GM23338 (cell line): ENCODE measurements around the gene NRBP1. TPM values are rescaled to one million over a fixed set of nuclear protein-coding genes. Genes with fewer than 3 reads are reported as not detected.

Experiments used
- EZH2phosphoT487 ChIP-seq: fragments of 200-600 bp; sonication (generic); IDR thresholded peaks from one replicate; pipeline ENCODE4 v1.8.1; 2018; ENCODE audit warnings: antibody characterized with exemption; ENCODE audit not compliant: unreplicated experiment
- ZNF114 ChIP-seq: fragments of 250-450 bp; sonication (Bioruptor Pico); IDR thresholded peaks from 2 replicates; pipeline ENCODE4 v1.5.0; 2020; ENCODE audit warnings: mild to moderate bottlenecking, moderate library complexity
- ZNF331 ChIP-seq: fragments of 250-450 bp; sonication (Bioruptor Pico); IDR thresholded peaks from 2 replicates; pipeline ENCODE4 v1.5.0; 2020; ENCODE audit warnings: low read depth, mild to moderate bottlenecking, moderate library complexity
- polyA plus RNA-seq: library from polyadenylated mRNA; unstranded; fragments of >200 nt; fragmentation: Nextera tagmentation; extraction: Ambion mirVana; gene quantifications from 2 replicates; pipeline ENCODE4 v1.2.1, GENCODE V29; 2016
- small RNA-seq: library from RNA; depleted of rRNA; stranded (forward); fragments of <200 nt; gene quantifications from one replicate; pipeline ENCODE3, GENCODE V24; 2014; ENCODE audit warnings: low replicate concordance
- total RNA-seq: library from RNA; depleted of rRNA; stranded (reverse); fragments of >200 nt; shearing (Covaris generic); gene quantifications from 2 replicates; pipeline ENCODE4 v1.2.3, GENCODE V29; 2014; rRNA removed
- TF ChIP-seq, protein P1 (sequence below): fragments of 250-450 bp; sonication (Bioruptor Pico); IDR thresholded peaks from 2 replicates; pipeline ENCODE4 v1.5.0; 2020; ENCODE audit warnings: mild to moderate bottlenecking, moderate library complexity

Gene NRBP1
- total and polyA plus RNA-seq, 2 experiments from 2014 or later: 75.0 to 128 TPM

- TF ChIP-seq ZNF114 (CRISPR knock-in tag) (no peak), EZH2phosphoT487 (no peak), ZNF331 (CRISPR knock-in tag) (no peak)
- TF ChIP-seq, protein P1, sequence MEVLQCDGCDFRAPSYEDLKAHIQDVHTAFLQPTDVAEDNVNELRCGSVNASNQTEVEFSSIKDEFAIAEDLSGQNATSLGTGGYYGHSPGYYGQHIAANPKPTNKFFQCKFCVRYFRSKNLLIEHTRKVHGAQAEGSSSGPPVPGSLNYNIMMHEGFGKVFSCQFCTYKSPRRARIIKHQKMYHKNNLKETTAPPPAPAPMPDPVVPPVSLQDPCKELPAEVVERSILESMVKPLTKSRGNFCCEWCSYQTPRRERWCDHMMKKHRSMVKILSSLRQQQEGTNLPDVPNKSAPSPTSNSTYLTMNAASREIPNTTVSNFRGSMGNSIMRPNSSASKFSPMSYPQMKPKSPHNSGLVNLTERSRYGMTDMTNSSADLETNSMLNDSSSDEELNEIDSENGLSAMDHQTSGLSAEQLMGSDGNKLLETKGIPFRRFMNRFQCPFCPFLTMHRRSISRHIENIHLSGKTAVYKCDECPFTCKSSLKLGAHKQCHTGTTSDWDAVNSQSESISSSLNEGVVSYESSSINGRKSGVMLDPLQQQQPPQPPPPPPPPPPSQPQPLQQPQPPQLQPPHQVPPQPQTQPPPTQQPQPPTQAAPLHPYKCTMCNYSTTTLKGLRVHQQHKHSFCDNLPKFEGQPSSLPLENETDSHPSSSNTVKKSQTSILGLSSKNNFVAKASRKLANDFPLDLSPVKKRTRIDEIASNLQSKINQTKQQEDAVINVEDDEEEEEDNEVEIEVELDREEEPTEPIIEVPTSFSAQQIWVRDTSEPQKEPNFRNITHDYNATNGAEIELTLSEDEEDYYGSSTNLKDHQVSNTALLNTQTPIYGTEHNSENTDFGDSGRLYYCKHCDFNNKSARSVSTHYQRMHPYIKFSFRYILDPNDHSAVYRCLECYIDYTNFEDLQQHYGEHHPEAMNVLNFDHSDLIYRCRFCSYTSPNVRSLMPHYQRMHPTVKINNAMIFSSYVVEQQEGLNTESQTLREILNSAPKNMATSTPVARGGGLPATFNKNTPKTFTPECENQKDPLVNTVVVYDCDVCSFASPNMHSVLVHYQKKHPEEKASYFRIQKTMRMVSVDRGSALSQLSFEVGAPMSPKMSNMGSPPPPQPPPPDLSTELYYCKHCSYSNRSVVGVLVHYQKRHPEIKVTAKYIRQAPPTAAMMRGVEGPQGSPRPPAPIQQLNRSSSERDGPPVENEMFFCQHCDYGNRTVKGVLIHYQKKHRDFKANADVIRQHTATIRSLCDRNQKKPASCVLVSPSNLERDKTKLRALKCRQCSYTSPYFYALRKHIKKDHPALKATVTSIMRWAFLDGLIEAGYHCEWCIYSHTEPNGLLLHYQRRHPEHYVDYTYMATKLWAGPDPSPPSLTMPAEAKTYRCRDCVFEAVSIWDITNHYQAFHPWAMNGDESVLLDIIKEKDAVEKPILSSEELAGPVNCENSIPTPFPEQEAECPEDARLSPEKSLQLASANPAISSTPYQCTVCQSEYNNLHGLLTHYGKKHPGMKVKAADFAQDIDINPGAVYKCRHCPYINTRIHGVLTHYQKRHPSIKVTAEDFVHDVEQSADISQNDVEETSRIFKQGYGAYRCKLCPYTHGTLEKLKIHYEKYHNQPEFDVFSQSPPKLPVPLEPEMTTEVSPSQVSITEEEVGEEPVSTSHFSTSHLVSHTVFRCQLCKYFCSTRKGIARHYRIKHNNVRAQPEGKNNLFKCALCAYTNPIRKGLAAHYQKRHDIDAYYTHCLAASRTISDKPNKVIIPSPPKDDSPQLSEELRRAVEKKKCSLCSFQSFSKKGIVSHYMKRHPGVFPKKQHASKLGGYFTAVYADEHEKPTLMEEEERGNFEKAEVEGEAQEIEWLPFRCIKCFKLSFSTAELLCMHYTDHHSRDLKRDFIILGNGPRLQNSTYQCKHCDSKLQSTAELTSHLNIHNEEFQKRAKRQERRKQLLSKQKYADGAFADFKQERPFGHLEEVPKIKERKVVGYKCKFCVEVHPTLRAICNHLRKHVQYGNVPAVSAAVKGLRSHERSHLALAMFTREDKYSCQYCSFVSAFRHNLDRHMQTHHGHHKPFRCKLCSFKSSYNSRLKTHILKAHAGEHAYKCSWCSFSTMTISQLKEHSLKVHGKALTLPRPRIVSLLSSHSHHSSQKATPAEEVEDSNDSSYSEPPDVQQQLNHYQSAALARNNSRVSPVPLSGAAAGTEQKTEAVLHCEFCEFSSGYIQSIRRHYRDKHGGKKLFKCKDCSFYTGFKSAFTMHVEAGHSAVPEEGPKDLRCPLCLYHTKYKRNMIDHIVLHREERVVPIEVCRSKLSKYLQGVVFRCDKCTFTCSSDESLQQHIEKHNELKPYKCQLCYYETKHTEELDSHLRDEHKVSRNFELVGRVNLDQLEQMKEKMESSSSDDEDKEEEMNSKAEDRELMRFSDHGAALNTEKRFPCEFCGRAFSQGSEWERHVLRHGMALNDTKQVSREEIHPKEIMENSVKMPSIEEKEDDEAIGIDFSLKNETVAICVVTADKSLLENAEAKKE (CRISPR knock-in tag): no peak
Measured at GRCh38 chr2:27489498-27490397, 61.3 kb downstream of the NRBP1 start, which contains the start of gene IFT172 (continued).

Small RNA genes lying within 50 kb of the gene (small RNA-seq; reads per million reads assigned to genes)
- gene RNU6-986P: not detected

Other genes with a start within 250 kb of the NRBP1 start
- 98.3 and 129 TPM in 2 replicates for gene ATRAID, start 216.6 kb upstream of the NRBP1 start, total RNA-seq
- 154 and 164 TPM in 2 replicates for gene ATRAID, start 216.6 kb upstream of the NRBP1 start, polyA plus RNA-seq
- gene SLC5A6, start 216.4 kb upstream of the NRBP1 start, total RNA-seq: 138 and 153 TPM in 2 replicates
- gene SLC5A6, start 216.4 kb upstream of the NRBP1 start, polyA plus RNA-seq: 41.0 and 44.3 TPM in 2 replicates
- 126 and 147 TPM in 2 replicates for gene CAD, start 211.3 kb upstream of the NRBP1 start, total RNA-seq
- gene CAD, start 211.3 kb upstream of the NRBP1 start, polyA plus RNA-seq: 38.1 and 39.2 TPM in 2 replicates
- gene SLC30A3, start 165.6 kb upstream of the NRBP1 start, total RNA-seq: 5.1 and 8.3 TPM in 2 replicates
- 4.1 and 6.0 TPM in 2 replicates for gene SLC30A3, start 165.6 kb upstream of the NRBP1 start, polyA plus RNA-seq
- 0.39 and 0.59 TPM in 2 replicates for gene DNAJC5G, start 153.2 kb upstream of the NRBP1 start, total RNA-seq
- not detected in 2 replicates for gene DNAJC5G, start 153.2 kb upstream of the NRBP1 start, polyA plus RNA-seq
- 3.3 and 4.5 TPM in 2 replicates for gene TRIM54, start 146.2 kb upstream of the NRBP1 start, total RNA-seq
- 1.6 and 3.4 TPM in 2 replicates for gene TRIM54, start 146.2 kb upstream of the NRBP1 start, polyA plus RNA-seq
- gene UCN, start 120.2 kb upstream of the NRBP1 start, total RNA-seq: 0.59 TPM in 1 of 2 replicates, not detected in the other
- gene UCN, start 120.2 kb upstream of the NRBP1 start, polyA plus RNA-seq: 0.30 and 0.99 TPM in 2 replicates
- gene MPV17, start 105.5 kb upstream of the NRBP1 start, total RNA-seq: 52.5 and 68.9 TPM in 2 replicates
- gene MPV17, start 105.5 kb upstream of the NRBP1 start, polyA plus RNA-seq: 93.1 and 94.2 TPM in 2 replicates
- gene GTF3C2, start 71.9 kb upstream of the NRBP1 start, total RNA-seq: 110 and 118 TPM in 2 replicates
- 69.1 and 81.7 TPM in 2 replicates for gene GTF3C2, start 71.9 kb upstream of the NRBP1 start, polyA plus RNA-seq
- 43.9 and 51.4 TPM in 2 replicates for gene EIF2B4, start 58.3 kb upstream of the NRBP1 start, total RNA-seq
- 64.0 and 64.4 TPM in 2 replicates for gene EIF2B4, start 58.3 kb upstream of the NRBP1 start, polyA plus RNA-seq
- gene SNX17, start 58.0 kb upstream of the NRBP1 start, total RNA-seq: 58.0 and 66.2 TPM in 2 replicates
- gene SNX17, start 58.0 kb upstream of the NRBP1 start, polyA plus RNA-seq: 32.6 and 34.0 TPM in 2 replicates
- 13.2 and 13.4 TPM in 2 replicates for gene ZNF513, start 47.9 kb upstream of the NRBP1 start, total RNA-seq
- gene ZNF513, start 47.9 kb upstream of the NRBP1 start, polyA plus RNA-seq: 10.4 and 11.3 TPM in 2 replicates
- gene PPM1G, start 19.0 kb upstream of the NRBP1 start, total RNA-seq: 178 and 183 TPM in 2 replicates
- gene PPM1G, start 19.0 kb upstream of the NRBP1 start, polyA plus RNA-seq: 201 and 211 TPM in 2 replicates
- 6.6 and 15.8 TPM in 2 replicates for gene KRTCAP3, start 13.8 kb downstream of the NRBP1 start, total RNA-seq
- 51.2 and 52.4 TPM in 2 replicates for gene KRTCAP3, start 13.8 kb downstream of the NRBP1 start, polyA plus RNA-seq
- 17.2 and 17.6 TPM in 2 replicates for gene IFT172, start 61.1 kb downstream of the NRBP1 start, total RNA-seq
- 8.9 and 9.1 TPM in 2 replicates for gene IFT172, start 61.1 kb downstream of the NRBP1 start, polyA plus RNA-seq
- gene FNDC4, start 66.6 kb downstream of the NRBP1 start, total RNA-seq: 13.3 and 13.7 TPM in 2 replicates
- gene FNDC4, start 66.6 kb downstream of the NRBP1 start, polyA plus RNA-seq: 5.9 and 7.8 TPM in 2 replicates
- gene GCKR, start 68.2 kb downstream of the NRBP1 start, total RNA-seq: not detected in 2 replicates
- gene GCKR, start 68.2 kb downstream of the NRBP1 start, polyA plus RNA-seq: not detected in 2 replicates
- gene ZNF512, start 154.4 kb downstream of the NRBP1 start, total RNA-seq: 26.5 and 38.4 TPM in 2 replicates
- 21.8 and 26.0 TPM in 2 replicates for gene ZNF512, start 154.4 kb downstream of the NRBP1 start, polyA plus RNA-seq
- gene CCDC121, start 200.4 kb downstream of the NRBP1 start, total RNA-seq: 1.7 and 1.9 TPM in 2 replicates
- gene CCDC121, start 200.4 kb downstream of the NRBP1 start, polyA plus RNA-seq: 1.6 and 2.1 TPM in 2 replicates
- gene GPN1, start 200.4 kb downstream of the NRBP1 start, total RNA-seq: 40.3 and 41.2 TPM in 2 replicates
- gene GPN1, start 200.4 kb downstream of the NRBP1 start, polyA plus RNA-seq: 20.8 and 23.7 TPM in 2 replicates
- gene SUPT7L, start 235.0 kb downstream of the NRBP1 start, total RNA-seq: 16.5 and 17.7 TPM in 2 replicates
- gene SUPT7L, start 235.0 kb downstream of the NRBP1 start, polyA plus RNA-seq: 13.5 and 13.7 TPM in 2 replicates
- 19.0 and 24.3 TPM in 2 replicates for gene SLC4A1AP, start 235.3 kb downstream of the NRBP1 start, total RNA-seq
- gene SLC4A1AP, start 235.3 kb downstream of the NRBP1 start, polyA plus RNA-seq: 25.2 and 29.2 TPM in 2 replicates